Measurements from ENCODE around the gene GEN1. TPM values are rescaled to one million over a fixed set of nuclear protein-coding genes. Genes with fewer than 3 reads are reported as not detected.

The GEN1 gene
- total RNA-seq, 1 experiment from 2014 or later: 23.7 TPM

- TF ChIP-seq, protein P1, sequence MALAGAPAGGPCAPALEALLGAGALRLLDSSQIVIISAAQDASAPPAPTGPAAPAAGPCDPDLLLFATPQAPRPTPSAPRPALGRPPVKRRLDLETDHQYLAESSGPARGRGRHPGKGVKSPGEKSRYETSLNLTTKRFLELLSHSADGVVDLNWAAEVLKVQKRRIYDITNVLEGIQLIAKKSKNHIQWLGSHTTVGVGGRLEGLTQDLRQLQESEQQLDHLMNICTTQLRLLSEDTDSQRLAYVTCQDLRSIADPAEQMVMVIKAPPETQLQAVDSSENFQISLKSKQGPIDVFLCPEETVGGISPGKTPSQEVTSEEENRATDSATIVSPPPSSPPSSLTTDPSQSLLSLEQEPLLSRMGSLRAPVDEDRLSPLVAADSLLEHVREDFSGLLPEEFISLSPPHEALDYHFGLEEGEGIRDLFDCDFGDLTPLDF (CRISPR knock-in tag; IDR thresholded peaks at IDR 0.05): no peak
- TF ChIP-seq IRF1 (CRISPR knock-in tag; IDR thresholded peaks at IDR 0.05): no peak
- TF ChIP-seq NFATC4 (CRISPR knock-in tag; IDR thresholded peaks at IDR 0.05): no peak
- no peak for TF ChIP-seq ZNF232 (CRISPR knock-in tag; IDR thresholded peaks at IDR 0.05)
- no peak for TF ChIP-seq ZNF138 (CRISPR knock-in tag; conservative IDR thresholded peaks at IDR 0.05)
- TF ChIP-seq JAZF1 (CRISPR knock-in tag; IDR thresholded peaks at IDR 0.05): no peak
- TF ChIP-seq, protein P2, sequence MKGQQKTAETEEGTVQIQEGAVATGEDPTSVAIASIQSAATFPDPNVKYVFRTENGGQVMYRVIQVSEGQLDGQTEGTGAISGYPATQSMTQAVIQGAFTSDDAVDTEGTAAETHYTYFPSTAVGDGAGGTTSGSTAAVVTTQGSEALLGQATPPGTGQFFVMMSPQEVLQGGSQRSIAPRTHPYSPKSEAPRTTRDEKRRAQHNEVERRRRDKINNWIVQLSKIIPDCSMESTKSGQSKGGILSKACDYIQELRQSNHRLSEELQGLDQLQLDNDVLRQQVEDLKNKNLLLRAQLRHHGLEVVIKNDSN (CRISPR knock-in tag; IDR thresholded peaks at IDR 0.05): no peak
- no peak for TF ChIP-seq GRHL2 (CRISPR knock-in tag; IDR thresholded peaks at IDR 0.05; ENCODE audit: insufficient replicate concordance, severe bottlenecking)
Measured at GRCh38 chr2:17754773-17755425, 961 bp downstream of the GEN1 start (continued).

DNA sequence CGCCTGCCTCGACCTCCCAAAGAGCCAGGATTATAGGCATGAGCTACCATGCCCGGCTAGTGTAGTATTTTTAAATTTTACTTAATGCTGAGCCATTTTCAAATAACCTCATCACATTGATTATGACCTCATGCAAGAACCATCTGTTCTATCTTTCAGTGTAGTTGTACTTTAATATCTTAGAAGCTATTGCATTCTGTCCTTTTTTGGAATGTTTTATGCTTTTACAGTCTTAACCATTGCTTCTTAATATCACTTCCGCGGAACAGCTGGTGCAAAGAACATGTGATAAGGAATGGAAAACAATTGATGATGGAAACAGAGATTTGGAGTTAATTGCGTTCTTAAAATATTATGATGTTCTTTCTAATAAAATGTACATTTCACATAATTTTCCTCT, 2.7 kb downstream of the GEN1 start:
- H3K4me1 Mint-ChIP-seq: peaks cover 34% of the 10 kb centered on the region
- H3K27ac Mint-ChIP-seq: no peak overlapping the region
- no peak for DNase-seq (ENCODE audit: low spot score)
- H3K27me3 Mint-ChIP-seq (ENCODE audit: low read depth): no peaks in the 10 kb centered on the region
- H3K36me3 Mint-ChIP-seq: peaks cover 11% of the 10 kb centered on the region
- no peak overlapping the region for H3K4me3 Mint-ChIP-seq
- CTCF ChIA-PET: no interaction called here
- POLR2A ChIA-PET: no interaction called here
- no peaks in the 10 kb centered on the region for H3K9me3 Mint-ChIP-seq
- no peak for ATAC-seq
- TF ChIP-seq SOX15 (CRISPR knock-in tag; IDR thresholded peaks at IDR 0.05) (no peak), PRRX2 (CRISPR knock-in tag; IDR thresholded peaks at IDR 0.05) (no peak), ZNF671 (CRISPR knock-in tag; IDR thresholded peaks at IDR 0.05) (no peak), CDX4 (CRISPR knock-in tag; IDR thresholded peaks at IDR 0.05; ENCODE audit: borderline replicate concordance) (no peak)
- TF ChIP-seq, protein P3, sequence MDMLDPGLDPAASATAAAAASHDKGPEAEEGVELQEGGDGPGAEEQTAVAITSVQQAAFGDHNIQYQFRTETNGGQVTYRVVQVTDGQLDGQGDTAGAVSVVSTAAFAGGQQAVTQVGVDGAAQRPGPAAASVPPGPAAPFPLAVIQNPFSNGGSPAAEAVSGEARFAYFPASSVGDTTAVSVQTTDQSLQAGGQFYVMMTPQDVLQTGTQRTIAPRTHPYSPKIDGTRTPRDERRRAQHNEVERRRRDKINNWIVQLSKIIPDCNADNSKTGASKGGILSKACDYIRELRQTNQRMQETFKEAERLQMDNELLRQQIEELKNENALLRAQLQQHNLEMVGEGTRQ (CRISPR knock-in tag; IDR thresholded peaks at IDR 0.05): no peak

- ChIA-PET CTCF (no interaction called here), POLR2A (no interaction called here)
- no peak for TF ChIP-seq ZNF263 (CRISPR knock-in tag; IDR thresholded peaks at IDR 0.05; ENCODE audit: low read depth)
- TF ChIP-seq ZNF416 (CRISPR knock-in tag; IDR thresholded peaks at IDR 0.05): no peak
- no peak for TF ChIP-seq ZNF425 (CRISPR knock-in tag; conservative IDR thresholded peaks at IDR 0.05)
- no peak for TF ChIP-seq PRRX2 (CRISPR knock-in tag; IDR thresholded peaks at IDR 0.05)
- TF ChIP-seq ZNF138 (CRISPR knock-in tag; conservative IDR thresholded peaks at IDR 0.05): no peak
- TF ChIP-seq TCF7 (CRISPR knock-in tag; IDR thresholded peaks at IDR 0.05; ENCODE audit: low read depth): no peak
- TF ChIP-seq ZNF232 (CRISPR knock-in tag; IDR thresholded peaks at IDR 0.05): no peak
- no peak for TF ChIP-seq ELF4 (CRISPR knock-in tag; IDR thresholded peaks at IDR 0.05; ENCODE audit: low read depth)
- no peak for TF ChIP-seq ZNF671 (CRISPR knock-in tag; IDR thresholded peaks at IDR 0.05)
- TF ChIP-seq AR (CRISPR knock-in tag; IDR thresholded peaks at IDR 0.05): no peak
- DNase-seq (ENCODE audit: low spot score): no peak
- no peak for ATAC-seq
- H3K4me1 Mint-ChIP-seq: peaks cover 28% of the 10 kb centered on the region
- no peak overlapping the region for H3K27ac Mint-ChIP-seq
- peaks cover 13% of the 10 kb centered on the region for H3K36me3 Mint-ChIP-seq
- H3K27me3 Mint-ChIP-seq (ENCODE audit: low read depth): no peaks in the 10 kb centered on the region
- H3K9me3 Mint-ChIP-seq: no peaks in the 10 kb centered on the region
- no peak overlapping the region for H3K4me3 Mint-ChIP-seq
Measured at GRCh38 chr2:17757321-17757720, 3.4 kb downstream of the GEN1 start.

All from WTC11 (cell line).